Measurements from ENCODE around the gene HOXA3.

Gene HOXA3

GRCh38 chr7:27155816-27156507, 3.6 kb upstream of the HOXA3 start:
- peaks cover 100% of the 10 kb centered on the region for H3K27me3 ChIP-seq (ENCODE audit: control insufficient read depth, insufficient read depth, low read length)
- H3K9me3 ChIP-seq (ENCODE audit: control insufficient read depth, insufficient read depth, low read length) = peaks cover 4% of the 10 kb centered on the region; the same call in 1 of the 2 replicates
- H3K9ac ChIP-seq (ENCODE audit: low read depth, low read length) = no peak overlapping the region
- H3K27ac ChIP-seq (ENCODE audit: low read depth, low read length) = no peak overlapping the region
- H3K4me3 ChIP-seq (ENCODE audit: low read depth, low read length) = peak overlapping the region; percentile 58
- H3K4me1 ChIP-seq (ENCODE audit: control insufficient read depth, insufficient read depth, low read length) = peaks cover 5% of the 10 kb centered on the region; the same call in 1 of the 2 replicates
- H3K36me3 ChIP-seq (ENCODE audit: control insufficient read depth, insufficient read depth, low read length) = no peaks in the 10 kb centered on the region

- Histone ChIP-seq H3K9me3 (ENCODE audit: control insufficient read depth, insufficient read depth, low read length) (peaks cover 4% of the 10 kb centered on the region; the same call in 1 of the 2 replicates), H3K4me1 (ENCODE audit: control insufficient read depth, insufficient read depth, low read length) (peaks cover 11% of the 10 kb centered on the region; the same call in 1 of the 2 replicates), H3K27ac (ENCODE audit: low read depth, low read length) (no peak overlapping the region), H3K4me3 (ENCODE audit: low read depth, low read length) (no peak overlapping the region), H3K9ac (ENCODE audit: low read depth, low read length) (no peak overlapping the region), H3K27me3 (ENCODE audit: control insufficient read depth, insufficient read depth, low read length) (peaks cover 100% of the 10 kb centered on the region), H3K36me3 (ENCODE audit: control insufficient read depth, insufficient read depth, low read length) (no peaks in the 10 kb centered on the region)
These were observed 2.8 kb upstream of the HOXA3 start for GRCh38 chr7:27154901-27155815.

GRCh38 chr7:27154369-27154768, 2.0 kb upstream of the HOXA3 start:
- peaks cover 4% of the 10 kb centered on the region; the same call in 1 of the 2 replicates for H3K9me3 ChIP-seq (ENCODE audit: control insufficient read depth, insufficient read depth, low read length)
- H3K9ac ChIP-seq (ENCODE audit: low read depth, low read length) = no peak overlapping the region
- no peak overlapping the region for H3K4me3 ChIP-seq (ENCODE audit: low read depth, low read length)
- H3K4me1 ChIP-seq (ENCODE audit: control insufficient read depth, insufficient read depth, low read length) = peaks cover 11% of the 10 kb centered on the region; the same call in 1 of the 2 replicates
- peaks cover 100% of the 10 kb centered on the region for H3K27me3 ChIP-seq (ENCODE audit: control insufficient read depth, insufficient read depth, low read length)
- H3K36me3 ChIP-seq (ENCODE audit: control insufficient read depth, insufficient read depth, low read length) = no peaks in the 10 kb centered on the region
- no peak overlapping the region for H3K27ac ChIP-seq (ENCODE audit: low read depth, low read length)

DNA sequence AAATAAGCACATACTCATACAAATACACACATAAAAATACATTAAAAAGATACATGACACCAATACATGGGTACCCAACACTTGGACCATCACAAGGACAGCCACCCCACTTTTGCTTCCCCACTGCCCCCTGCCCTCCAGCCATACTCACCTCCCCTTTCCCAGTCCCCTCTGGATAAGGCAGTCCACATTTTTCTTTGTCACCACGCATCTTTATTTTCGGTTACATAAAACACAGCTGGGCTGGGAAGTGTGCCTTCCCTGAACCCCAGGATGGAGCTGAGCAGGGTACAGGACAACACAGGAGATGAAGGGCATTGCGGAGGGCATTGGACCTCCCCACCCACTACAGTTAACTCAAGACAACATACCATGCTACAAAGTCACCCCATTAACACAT, 1.1 kb upstream of the HOXA3 start:
- Histone ChIP-seq H3K27ac (ENCODE audit: low read depth, low read length) (no peak overlapping the region), H3K27me3 (ENCODE audit: control insufficient read depth, insufficient read depth, low read length) (peaks cover 100% of the 10 kb centered on the region), H3K9ac (ENCODE audit: low read depth, low read length) (no peak overlapping the region), H3K4me1 (ENCODE audit: control insufficient read depth, insufficient read depth, low read length) (peaks cover 11% of the 10 kb centered on the region; the same call in 1 of the 2 replicates), H3K9me3 (ENCODE audit: control insufficient read depth, insufficient read depth, low read length) (peaks cover 4% of the 10 kb centered on the region; the same call in 1 of the 2 replicates), H3K4me3 (ENCODE audit: low read depth, low read length) (no peak overlapping the region), H3K36me3 (ENCODE audit: control insufficient read depth, insufficient read depth, low read length) (no peaks in the 10 kb centered on the region)

GRCh38 chr7:27152816-27153442, 546 bp upstream of the HOXA3 start:
- H3K9me3 ChIP-seq (ENCODE audit: control insufficient read depth, insufficient read depth, low read length) = peaks cover 4% of the 10 kb centered on the region; the same call in 1 of the 2 replicates
- no peaks in the 10 kb centered on the region for H3K36me3 ChIP-seq (ENCODE audit: control insufficient read depth, insufficient read depth, low read length)
- H3K4me3 ChIP-seq (ENCODE audit: low read depth, low read length) = no peak overlapping the region
- H3K27me3 ChIP-seq (ENCODE audit: control insufficient read depth, insufficient read depth, low read length) = peaks cover 100% of the 10 kb centered on the region
- no peak overlapping the region for H3K9ac ChIP-seq (ENCODE audit: low read depth, low read length)
- H3K27ac ChIP-seq (ENCODE audit: low read depth, low read length) = no peak overlapping the region
- H3K4me1 ChIP-seq (ENCODE audit: control insufficient read depth, insufficient read depth, low read length) = peaks cover 11% of the 10 kb centered on the region; the same call in 1 of the 2 replicates

GRCh38 chr7:27151341-27151930, 947 bp downstream of the HOXA3 start:
- no peak overlapping the region for H3K27ac ChIP-seq (ENCODE audit: low read depth, low read length)
- H3K27me3 ChIP-seq (ENCODE audit: control insufficient read depth, insufficient read depth, low read length) = peaks cover 100% of the 10 kb centered on the region
- H3K9me3 ChIP-seq (ENCODE audit: control insufficient read depth, insufficient read depth, low read length) = no peaks in the 10 kb centered on the region
- H3K4me1 ChIP-seq (ENCODE audit: control insufficient read depth, insufficient read depth, low read length) = peaks cover 10% of the 10 kb centered on the region; the same call in 1 of the 2 replicates
- H3K36me3 ChIP-seq (ENCODE audit: control insufficient read depth, insufficient read depth, low read length) = no peaks in the 10 kb centered on the region
- H3K9ac ChIP-seq (ENCODE audit: low read depth, low read length) = no peak overlapping the region
- H3K4me3 ChIP-seq (ENCODE audit: low read depth, low read length) = peak overlapping the region; percentile 46; the same call in 1 of the 2 replicates

- H3K27me3 ChIP-seq (ENCODE audit: control insufficient read depth, insufficient read depth, low read length) = peaks cover 100% of the 10 kb centered on the region
- H3K4me3 ChIP-seq (ENCODE audit: low read depth, low read length) = peak overlapping the region; percentile 46
- H3K27ac ChIP-seq (ENCODE audit: low read depth, low read length) = no peak overlapping the region
- H3K9me3 ChIP-seq (ENCODE audit: control insufficient read depth, insufficient read depth, low read length) = no peaks in the 10 kb centered on the region
- H3K9ac ChIP-seq (ENCODE audit: low read depth, low read length) = no peak overlapping the region
- H3K4me1 ChIP-seq (ENCODE audit: control insufficient read depth, insufficient read depth, low read length) = peaks cover 8% of the 10 kb centered on the region; the same call in 1 of the 2 replicates
- H3K36me3 ChIP-seq (ENCODE audit: control insufficient read depth, insufficient read depth, low read length) = no peaks in the 10 kb centered on the region
These were observed 1.6 kb downstream of the HOXA3 start for GRCh38 chr7:27150568-27151340.

GRCh38 chr7:27149842-27150567, 2.4 kb downstream of the HOXA3 start:
- Histone ChIP-seq H3K4me3 (ENCODE audit: low read depth, low read length) (no peak overlapping the region), H3K4me1 (ENCODE audit: control insufficient read depth, insufficient read depth, low read length) (peaks cover 8% of the 10 kb centered on the region; the same call in 1 of the 2 replicates), H3K27me3 (ENCODE audit: control insufficient read depth, insufficient read depth, low read length) (peaks cover 100% of the 10 kb centered on the region), H3K36me3 (ENCODE audit: control insufficient read depth, insufficient read depth, low read length) (no peaks in the 10 kb centered on the region), H3K27ac (ENCODE audit: low read depth, low read length) (no peak overlapping the region), H3K9me3 (ENCODE audit: control insufficient read depth, insufficient read depth, low read length) (no peaks in the 10 kb centered on the region), H3K9ac (ENCODE audit: low read depth, low read length) (no peak overlapping the region)

DNA sequence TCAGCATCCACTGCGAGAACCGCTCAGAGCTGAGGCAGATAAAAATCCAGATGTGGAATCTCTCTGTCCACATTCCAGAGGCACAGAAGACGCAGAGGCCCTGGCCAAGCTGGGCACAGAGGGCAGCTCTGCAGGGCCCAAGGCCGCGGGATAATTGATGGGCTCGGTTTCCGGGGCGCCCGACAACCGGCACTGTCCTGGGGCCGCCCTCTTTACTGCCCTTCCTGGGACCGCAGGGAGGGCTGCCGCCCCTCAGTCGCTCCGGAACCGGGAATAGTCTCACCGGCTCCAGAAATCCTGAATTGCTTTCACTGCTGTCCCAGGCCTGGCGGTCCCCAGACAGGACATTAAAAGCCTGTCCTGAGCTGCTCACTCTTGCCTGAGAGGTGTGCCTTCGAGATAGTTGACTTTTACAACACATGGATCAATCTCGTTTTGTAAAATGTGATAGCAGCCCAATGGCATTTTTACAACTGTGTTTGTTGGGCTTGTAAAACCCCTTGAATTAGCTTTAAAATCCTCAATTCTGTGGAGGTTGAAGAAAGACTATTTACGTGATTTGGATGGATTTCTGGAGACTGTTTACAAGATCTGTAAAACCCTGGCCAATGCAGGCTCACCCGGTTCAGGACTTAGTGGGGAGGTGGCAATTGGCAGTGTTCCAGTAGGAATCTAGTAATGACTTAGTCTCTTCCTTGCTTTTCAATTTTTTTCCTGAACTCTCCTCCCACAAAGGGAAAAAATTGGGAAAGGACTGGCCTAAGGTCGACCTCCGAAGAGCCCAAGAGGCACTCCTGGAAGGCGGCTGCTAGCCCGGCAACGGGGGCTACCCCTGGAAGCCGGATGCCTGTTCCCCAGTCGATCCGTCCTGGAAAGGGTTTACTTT, 3.4 kb downstream of the HOXA3 start:
- H3K27me3 ChIP-seq (ENCODE audit: control insufficient read depth, insufficient read depth, low read length) = peaks cover 100% of the 10 kb centered on the region
- H3K36me3 ChIP-seq (ENCODE audit: control insufficient read depth, insufficient read depth, low read length) = no peaks in the 10 kb centered on the region
- no peak overlapping the region for H3K9ac ChIP-seq (ENCODE audit: low read depth, low read length)
- no peaks in the 10 kb centered on the region for H3K9me3 ChIP-seq (ENCODE audit: control insufficient read depth, insufficient read depth, low read length)
- H3K27ac ChIP-seq (ENCODE audit: low read depth, low read length) = no peak overlapping the region
- H3K4me3 ChIP-seq (ENCODE audit: low read depth, low read length) = no peak overlapping the region
- H3K4me1 ChIP-seq (ENCODE audit: control insufficient read depth, insufficient read depth, low read length) = peaks cover 8% of the 10 kb centered on the region; the same call in 1 of the 2 replicates

All from HUES48 (cell line).